GM18505 (cell line): ENCODE results near the gene CCDC178.

Experiments
- ATAC-seq: cut with Tn5 transposase; IDR thresholded peaks from one replicate; pipeline ENCODE4 v1.9.1; 2021; ENCODE audit not compliant: unreplicated experiment
- POLR2A ChIP-seq: IDR thresholded peaks from 4 replicates; pipeline ENCODE4 v1.6.1; 2011; ENCODE audit warnings: borderline replicate concordance; ENCODE audit not compliant: insufficient read depth, insufficient read length; ENCODE audit errors: extremely low read depth

Gene CCDC178

DNA sequence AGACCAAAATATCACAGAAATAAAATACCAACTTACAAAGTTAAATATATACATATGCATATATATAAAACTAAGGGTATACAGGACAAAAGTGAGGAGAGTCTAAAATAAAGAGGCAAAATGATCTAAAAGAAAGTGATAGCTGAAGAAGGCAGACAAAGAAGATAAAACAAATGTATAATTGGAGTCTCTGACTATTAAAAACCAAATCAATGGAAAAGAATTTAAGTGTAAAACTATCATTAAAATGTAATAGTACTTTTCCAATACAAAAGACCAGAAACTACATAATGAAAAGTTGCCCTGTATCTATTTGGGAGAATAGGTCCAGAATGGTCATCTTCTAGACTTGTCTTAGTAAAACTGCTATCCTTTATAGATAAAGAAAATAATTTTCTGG is 400.3 kb downstream of the CCDC178 start:
- TF ChIP-seq POLR2A, result no peak
- ATAC-seq, result no peak

DNA sequence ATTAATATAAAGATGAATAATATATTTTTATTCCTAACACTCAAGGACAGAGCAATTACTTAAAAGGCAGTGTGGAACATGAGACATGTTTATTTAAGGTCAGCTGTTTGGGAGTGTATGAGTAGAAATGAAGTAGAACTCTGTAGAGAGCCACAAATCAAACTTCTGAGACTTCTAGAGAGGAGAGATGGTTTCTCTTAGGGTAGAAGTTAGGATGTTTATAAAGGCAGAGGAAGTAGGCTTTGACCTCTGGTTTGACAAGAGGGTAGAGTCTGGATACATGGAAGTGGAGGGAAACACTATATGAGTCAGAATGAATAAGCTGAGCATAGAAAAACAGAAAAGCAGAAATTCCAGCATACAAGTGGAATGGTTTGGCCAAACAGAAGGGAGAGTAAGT is 405.6 kb downstream of the CCDC178 start:
- no peak for TF ChIP-seq POLR2A
- ATAC-seq, result no peak

DNA sequence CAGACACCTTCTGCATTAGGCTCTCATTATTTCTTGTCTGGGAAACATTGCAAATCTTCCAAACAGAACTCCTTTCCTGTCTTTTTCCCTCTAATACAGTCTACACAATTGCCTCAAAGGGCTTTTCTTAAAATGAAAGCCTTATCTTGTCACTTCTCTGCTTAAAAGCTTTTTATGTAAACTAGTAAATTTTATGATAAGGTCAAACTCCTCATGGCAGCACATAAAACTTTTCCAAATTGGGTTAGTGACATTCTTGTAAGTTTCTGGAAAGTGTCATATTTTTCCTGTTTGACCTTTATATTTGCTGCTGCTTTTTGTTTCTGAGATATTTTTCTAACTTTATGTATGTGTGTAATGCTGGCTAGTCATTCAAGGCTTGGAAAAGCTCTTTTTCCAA is 406.3 kb downstream of the CCDC178 start:
- no peak for ATAC-seq
- no peak for TF ChIP-seq POLR2A

DNA sequence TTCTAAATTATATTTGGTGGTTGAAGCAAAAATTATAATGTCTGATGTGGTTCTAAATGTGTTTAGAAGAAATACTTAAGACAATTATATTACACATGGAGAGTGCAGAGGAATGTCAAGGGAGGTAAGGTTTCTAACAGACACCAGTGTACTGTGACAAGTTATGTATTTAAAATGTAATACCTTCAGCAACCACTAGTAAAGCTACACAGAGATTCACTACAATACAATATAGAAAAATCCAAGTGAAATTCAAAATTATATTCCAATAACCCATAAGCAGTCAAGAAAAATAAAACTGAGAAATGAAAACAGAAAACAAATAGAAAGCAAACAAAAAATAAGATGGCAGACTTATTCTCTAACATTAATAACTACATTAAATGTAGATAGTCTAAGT is 418.2 kb downstream of the CCDC178 start:
- ATAC-seq, result no peak
- no peak for TF ChIP-seq POLR2A

DNA sequence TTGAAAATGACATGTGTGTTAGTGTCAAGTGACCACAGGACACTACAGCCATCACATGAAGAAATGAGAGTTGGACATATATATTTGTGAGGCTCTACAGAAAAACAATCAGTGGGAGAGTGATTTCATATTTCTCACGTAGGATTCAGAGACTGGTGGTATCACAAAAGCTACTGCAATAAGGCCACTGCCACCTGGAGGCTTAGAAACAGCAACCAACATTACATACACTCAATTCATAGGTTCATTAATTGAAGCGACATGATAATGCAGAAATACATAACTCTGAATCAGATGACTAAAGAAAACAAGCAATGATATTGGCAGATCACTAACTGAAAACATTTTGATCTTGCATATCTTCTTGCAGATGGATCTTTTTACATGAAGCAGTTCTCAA is 419.6 kb downstream of the CCDC178 start:
- ATAC-seq, result no peak
- no peak for TF ChIP-seq POLR2A

DNA sequence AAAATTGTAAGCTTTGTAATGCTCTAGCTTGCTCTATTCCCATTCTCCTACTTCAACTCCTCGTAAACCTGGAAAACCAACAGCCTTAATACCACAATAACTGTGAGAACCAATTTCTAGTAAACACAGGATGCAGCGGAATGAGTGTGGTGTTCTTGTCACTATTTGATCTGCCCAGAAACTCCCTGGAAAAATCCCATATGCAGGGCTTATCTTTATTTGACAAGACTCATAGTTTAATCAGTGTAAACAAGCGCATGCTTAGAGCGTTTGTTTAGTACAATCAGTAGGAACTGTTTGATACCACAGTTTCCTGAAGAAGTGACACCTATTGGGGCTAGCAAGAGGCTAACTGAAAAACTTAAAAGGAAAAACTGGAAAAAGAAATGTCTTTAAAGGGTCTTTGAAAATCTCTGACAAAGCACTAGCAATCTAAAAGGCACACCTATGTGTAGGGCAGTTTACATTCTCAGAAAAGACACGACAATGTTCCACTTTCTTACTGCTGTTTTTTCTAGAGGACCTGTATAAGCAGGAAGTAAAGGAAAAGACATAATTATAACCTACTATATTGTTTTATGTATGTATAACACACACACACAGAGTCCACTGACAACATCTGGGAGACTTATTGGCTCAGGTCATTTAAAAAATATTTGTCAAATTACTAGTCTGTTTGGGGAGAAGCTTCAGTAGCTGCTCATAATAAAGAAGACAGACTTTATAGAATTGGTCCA is 426.3 kb downstream of the CCDC178 start:
- ATAC-seq, result no peak
- TF ChIP-seq POLR2A, result no peak

DNA sequence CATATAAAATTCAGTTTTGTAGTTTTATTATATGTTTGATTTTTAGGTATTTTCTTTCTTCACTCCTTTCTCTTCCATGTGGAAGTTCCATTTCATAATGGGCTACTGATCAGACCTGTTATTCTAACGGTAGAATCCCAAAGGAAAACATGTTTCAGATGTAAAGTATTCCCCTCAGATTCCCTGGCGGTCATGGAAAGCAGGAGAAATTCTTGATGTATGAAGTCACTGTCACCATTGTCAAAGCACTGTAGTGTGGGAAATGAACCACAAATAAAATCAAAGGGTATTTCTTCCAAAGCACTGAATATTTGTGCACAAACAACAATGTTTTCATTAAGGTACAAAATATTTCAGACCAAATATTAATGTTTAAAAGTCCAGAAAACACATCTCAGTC is 430.4 kb downstream of the CCDC178 start:
- ATAC-seq, result no peak
- no peak for TF ChIP-seq POLR2A

DNA sequence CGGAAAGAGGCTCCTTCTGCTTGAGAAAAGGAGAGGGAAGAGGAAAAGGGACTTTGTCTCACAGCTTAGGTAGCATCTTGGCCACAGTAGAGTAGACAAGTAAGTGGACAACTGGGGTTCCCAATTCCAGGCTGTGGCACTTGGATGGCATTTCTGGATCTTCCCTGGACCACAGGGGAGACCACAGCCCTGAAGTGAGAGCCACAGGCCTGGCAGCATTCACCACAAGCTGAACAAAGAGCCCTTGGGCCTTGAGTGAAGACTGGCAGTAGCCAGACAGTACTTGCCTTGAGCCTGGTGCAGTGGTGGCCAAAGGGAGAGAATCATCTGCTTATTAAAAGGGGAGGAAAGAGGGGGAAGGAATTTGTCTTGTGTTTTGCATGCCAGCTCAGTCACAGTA is 441.6 kb downstream of the CCDC178 start:
- no peak for TF ChIP-seq POLR2A
- ATAC-seq, result no peak

DNA sequence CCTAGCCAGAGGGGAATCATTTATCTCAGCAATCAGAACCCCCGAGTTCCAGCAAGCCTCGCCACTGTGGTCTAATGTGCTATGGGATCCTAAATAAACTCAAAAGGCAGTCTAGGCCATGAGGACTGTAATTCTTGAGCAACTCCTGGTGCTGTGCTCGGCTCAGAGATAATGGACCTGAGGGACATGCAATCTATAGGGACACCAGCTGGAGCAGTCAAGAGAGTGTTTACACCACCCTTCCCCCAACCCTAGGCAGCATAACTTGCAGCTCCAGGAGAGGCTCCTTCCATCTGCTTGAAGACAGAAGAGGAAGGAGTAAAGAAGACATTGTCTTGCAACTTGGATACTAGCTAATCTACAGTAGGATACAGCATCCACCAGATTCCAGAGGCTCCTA is 442.2 kb downstream of the CCDC178 start:
- no peak for TF ChIP-seq POLR2A
- no peak for ATAC-seq

DNA sequence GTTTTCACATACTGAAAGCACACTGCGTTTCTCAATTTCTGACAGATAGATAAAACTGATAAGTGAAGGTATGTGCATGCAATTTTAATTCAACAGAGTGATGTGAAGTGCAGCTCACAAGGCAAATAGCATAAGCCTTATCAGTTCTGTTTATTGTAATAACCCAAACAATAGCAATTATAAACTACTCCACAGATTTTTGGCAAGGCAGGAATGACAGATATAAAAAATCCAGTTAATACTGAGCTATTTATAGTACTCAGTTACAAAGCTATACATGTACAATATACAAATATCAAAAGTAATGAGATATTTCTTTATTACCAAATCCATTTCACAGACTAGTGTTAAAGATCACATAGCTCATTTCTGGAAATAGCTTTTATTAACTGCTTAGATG is 456.8 kb downstream of the CCDC178 start:
- no peak for TF ChIP-seq POLR2A
- ATAC-seq, result no peak

DNA sequence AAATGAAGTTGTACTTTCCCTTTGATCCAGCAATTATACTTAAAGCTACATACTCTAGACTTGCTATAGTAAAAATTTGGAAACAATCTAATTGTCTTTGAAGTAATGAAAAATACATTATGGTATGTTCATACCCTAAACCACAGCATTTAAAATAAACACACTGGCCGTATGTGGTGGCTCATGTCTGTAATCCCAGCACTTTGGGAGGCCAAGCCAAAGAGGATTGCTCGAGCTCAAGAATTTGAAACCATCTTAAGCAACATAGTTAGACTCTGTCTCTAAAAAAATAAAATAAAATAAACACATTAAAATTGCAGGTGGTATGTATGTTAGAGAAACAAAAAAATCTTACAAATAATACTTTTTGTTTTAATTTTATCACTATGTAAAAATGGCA is 459.6 kb downstream of the CCDC178 start:
- ATAC-seq, result no peak
- TF ChIP-seq POLR2A, result no peak

DNA sequence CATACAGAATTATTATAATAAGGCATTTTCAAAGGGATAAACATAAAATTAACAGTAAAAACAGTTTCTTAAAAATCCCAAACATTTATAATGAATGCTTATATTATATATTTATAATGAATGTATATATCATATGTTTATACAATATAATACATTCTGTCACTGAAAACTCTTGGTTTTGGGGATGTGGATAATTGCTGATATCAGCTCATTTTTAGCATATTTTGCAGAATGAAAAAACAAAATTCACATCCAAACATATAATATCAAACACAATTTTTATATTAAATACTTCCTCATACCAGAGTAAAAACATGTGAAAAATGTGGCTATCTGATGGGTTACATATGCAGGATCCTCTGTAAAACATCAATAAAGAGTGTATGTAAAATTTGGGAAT is 465.0 kb downstream of the CCDC178 start:
- no peak for TF ChIP-seq POLR2A
- ATAC-seq, result no peak

DNA sequence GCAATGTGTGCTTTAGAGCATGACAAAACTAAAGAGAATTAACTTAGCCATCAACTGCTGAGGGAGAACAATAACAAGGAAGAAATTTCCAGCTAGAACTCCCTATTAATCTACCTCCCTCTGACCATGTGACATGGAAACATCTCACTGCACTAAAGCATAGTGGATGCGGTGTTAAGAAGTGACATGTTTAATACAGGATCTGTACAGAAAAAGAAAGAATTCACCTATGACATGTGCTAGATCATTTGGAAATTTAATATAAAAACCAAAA is 465.4 kb downstream of the CCDC178 start:
- ATAC-seq, result no peak
- TF ChIP-seq POLR2A, result no peak

DNA sequence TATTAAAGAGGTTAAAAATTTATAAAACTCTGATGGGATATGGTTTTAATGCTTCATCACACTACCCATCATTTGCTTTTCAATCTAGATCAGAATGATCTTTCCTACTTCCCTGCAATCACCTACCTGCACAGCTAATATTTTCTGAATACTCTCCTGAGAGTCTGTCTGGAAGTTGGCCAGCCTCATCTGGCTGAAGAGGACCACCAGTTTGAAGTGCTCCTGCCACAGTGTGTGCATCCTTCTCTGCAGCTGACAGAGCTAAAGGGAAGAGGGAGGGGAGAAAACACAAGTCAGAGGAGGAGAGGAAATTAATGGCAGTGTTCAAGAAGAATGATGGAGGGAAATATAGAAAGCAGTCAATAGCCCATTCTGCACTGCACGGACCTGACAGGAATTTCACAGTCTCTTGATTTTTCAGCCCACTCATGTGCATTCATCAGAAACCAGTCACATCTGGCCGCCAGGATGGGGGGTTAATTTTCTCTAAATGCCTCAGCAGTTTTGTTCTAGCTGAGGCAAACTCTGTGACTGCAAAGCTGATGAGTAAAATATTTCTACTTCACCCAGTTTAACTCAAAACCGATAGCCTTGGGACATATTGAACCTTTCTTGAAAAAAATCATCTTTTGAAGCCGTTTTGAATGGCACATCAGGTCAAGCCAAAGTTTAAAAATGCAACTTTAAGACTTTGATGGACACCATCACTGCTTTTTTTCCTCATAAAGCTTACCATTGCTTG is 465.9 kb downstream of the CCDC178 start:
- ATAC-seq, result peak; percentile 97
- no peak for TF ChIP-seq POLR2A
